Chondrocyte (in vitro differentiated cells): Measurements from ENCODE around the gene CATSPERE. TPM values are rescaled to one million over a fixed set of nuclear protein-coding genes. Genes with fewer than 3 reads are reported as not detected.
"Not testable (repeated sequence)": the region's sequence is repeated elsewhere in the genome, so short reads cannot be mapped to it uniquely, and the experiment has no call there.

Experiments used
- DNase-seq: peaks from one replicate; pipeline ENCODE4 v3.0.0; 2021; ENCODE audit warnings: mixed read lengths, low spot score
- H3K27ac Mint-ChIP-seq: one replicate; pipeline ENCODE4 v1.8.0; 2021; ENCODE audit warnings: mild to moderate bottlenecking, moderate library complexity, mixed read lengths; ENCODE audit not compliant: unreplicated experiment
- H3K27me3 Mint-ChIP-seq: 2 replicates; pipeline ENCODE4 v1.8.0; 2021; ENCODE audit warnings: low read depth, mixed read lengths
- H3K36me3 Mint-ChIP-seq: 2 replicates; pipeline ENCODE4 v1.8.0; 2021; ENCODE audit warnings: low read depth, mixed read lengths
- H3K4me1 Mint-ChIP-seq: 2 replicates; pipeline ENCODE4 v1.8.0; 2021; ENCODE audit warnings: low read depth, mild to moderate bottlenecking, mixed read lengths
- H3K4me3 Mint-ChIP-seq: one replicate; pipeline ENCODE4 v1.8.0; 2021; ENCODE audit warnings: mild to moderate bottlenecking, moderate library complexity, mixed read lengths; ENCODE audit not compliant: unreplicated experiment
- H3K9me3 Mint-ChIP-seq: 2 replicates; pipeline ENCODE4 v1.8.0; 2021; ENCODE audit warnings: low read depth, mixed read lengths
- CTCF ChIP-seq: fragments of 200-600 bp; sonication (generic); IDR thresholded peaks from 2 replicates; pipeline ENCODE4 v1.5.0; 2021; ENCODE audit warnings: antibody characterized with exemption, mild to moderate bottlenecking, moderate library complexity
- total RNA-seq: library from RNA; stranded (reverse); gene quantifications from 3 replicates; pipeline ENCODE4 v1.2.1, GENCODE V29; 2021

CATSPERE gene
- total RNA-seq, 1 donor from 2014 or later = 1.5 TPM

GRCh38 chr1:244548558-244549115 lies 87.6 kb downstream of the CATSPERE start:
- H3K4me1 Mint-ChIP-seq = no peaks in the 10 kb centered on the region
- H3K27ac Mint-ChIP-seq = no peak overlapping the region
- H3K4me3 Mint-ChIP-seq = no peak overlapping the region
- peaks cover 15% of the 10 kb centered on the region for H3K36me3 Mint-ChIP-seq
- H3K9me3 Mint-ChIP-seq = peaks cover 21% of the 10 kb centered on the region
- no peaks in the 10 kb centered on the region for H3K27me3 Mint-ChIP-seq
- peak; percentile 9 for TF ChIP-seq CTCF
- DNase-seq = no peak

DNA sequence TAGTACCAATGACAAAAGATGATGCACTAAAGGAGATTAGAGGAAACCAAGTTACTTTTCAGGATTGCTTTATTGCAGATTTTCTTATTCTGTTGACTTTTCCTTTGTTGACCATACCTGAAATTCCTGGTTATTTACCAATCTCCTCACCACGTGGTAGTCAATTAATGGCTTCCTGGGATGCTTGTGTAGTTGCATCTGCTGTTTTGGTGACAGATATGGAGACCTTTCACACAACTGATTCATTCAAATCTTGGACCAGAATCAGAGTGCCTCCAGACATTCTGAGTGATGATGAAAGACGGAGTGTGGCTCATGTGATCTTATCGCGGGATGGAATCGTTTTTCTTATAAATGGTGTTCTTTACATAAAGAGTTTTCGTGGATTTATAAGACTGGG lies 91.3 kb downstream of the CATSPERE start:
- no peak for DNase-seq
- Mint-ChIP-seq H3K9me3 (peaks cover 20% of the 10 kb centered on the region), H3K36me3 (peaks cover 7% of the 10 kb centered on the region), H3K27ac (no peak overlapping the region), H3K4me3 (no peak overlapping the region), H3K4me1 (no peaks in the 10 kb centered on the region), H3K27me3 (no peaks in the 10 kb centered on the region)
- no peak for TF ChIP-seq CTCF

DNA sequence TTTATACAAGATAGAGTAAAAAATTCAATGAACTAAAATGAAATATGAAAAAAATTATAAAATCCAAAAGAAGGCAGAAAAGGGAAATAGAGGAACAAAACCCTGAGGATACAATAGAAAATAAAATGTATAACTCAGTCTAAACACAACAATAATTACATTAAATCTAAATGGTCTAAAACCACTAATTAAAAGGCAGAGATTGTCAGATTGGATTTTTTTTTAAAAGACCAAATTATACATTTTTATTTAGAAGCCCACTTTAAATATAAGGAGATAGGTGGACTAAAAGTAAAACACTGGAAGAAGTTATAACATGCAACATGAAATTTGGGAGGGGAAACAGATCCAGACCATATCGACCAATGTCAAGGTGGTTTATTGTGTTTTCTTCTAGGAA lies 95.2 kb downstream of the CATSPERE start:
- no peak for TF ChIP-seq CTCF
- Mint-ChIP-seq H3K9me3 (peaks cover 26% of the 10 kb centered on the region), H3K4me1 (no peaks in the 10 kb centered on the region), H3K27me3 (no peaks in the 10 kb centered on the region), H3K27ac (no peak overlapping the region), H3K4me3 (no peak overlapping the region), H3K36me3 (peaks cover 10% of the 10 kb centered on the region)
- no peak for DNase-seq

GRCh38 chr1:244557565-244557964 lies 96.5 kb downstream of the CATSPERE start:
- H3K27ac Mint-ChIP-seq = no peak overlapping the region
- peaks cover 10% of the 10 kb centered on the region for H3K36me3 Mint-ChIP-seq
- DNase-seq = no peak
- H3K4me3 Mint-ChIP-seq = no peak overlapping the region
- H3K9me3 Mint-ChIP-seq = peaks cover 26% of the 10 kb centered on the region
- H3K4me1 Mint-ChIP-seq = no peaks in the 10 kb centered on the region
- no peaks in the 10 kb centered on the region for H3K27me3 Mint-ChIP-seq
- no peak for TF ChIP-seq CTCF

GRCh38 chr1:244559561-244559960 lies 98.5 kb downstream of the CATSPERE start:
- Mint-ChIP-seq H3K4me1 (no peaks in the 10 kb centered on the region), H3K27ac (no peak overlapping the region), H3K27me3 (no peaks in the 10 kb centered on the region), H3K9me3 (peaks cover 32% of the 10 kb centered on the region), H3K4me3 (no peak overlapping the region), H3K36me3 (peaks cover 19% of the 10 kb centered on the region)
- TF ChIP-seq CTCF = no peak
- no peak for DNase-seq

- not testable (repeated sequence) for H3K27ac Mint-ChIP-seq, H3K4me1 Mint-ChIP-seq, DNase-seq, H3K4me3 Mint-ChIP-seq, H3K27me3 Mint-ChIP-seq
- H3K36me3 Mint-ChIP-seq = peaks cover 18% of the 10 kb centered on the region
- peaks cover 18% of the 10 kb centered on the region for H3K9me3 Mint-ChIP-seq
Measured at GRCh38 chr1:244562877-244563276, 101.8 kb downstream of the CATSPERE start.
